ENCODE results near the gene SOX4. TPM values are rescaled to one million over a fixed set of nuclear protein-coding genes. Genes with fewer than 3 reads are reported as not detected.

The SOX4 gene
- total RNA-seq, 4 donors from 2014 or later: 6.2 to 24.7 (median 11.8) TPM

- TF ChIP-seq CTCF (IDR thresholded peaks at IDR 0.05; ENCODE audit: low read depth): no peak
Measured at GRCh38 chr6:21594416-21595281, 1.1 kb downstream of the SOX4 start.

GRCh38 chr6:21595285-21596144 lies 2.0 kb downstream of the SOX4 start:
- TF ChIP-seq CTCF (IDR thresholded peaks at IDR 0.05; ENCODE audit: low read depth): no peak

- no peak for TF ChIP-seq CTCF (IDR thresholded peaks at IDR 0.05; ENCODE audit: low read depth)
Measured at GRCh38 chr6:21596145-21596948, 2.8 kb downstream of the SOX4 start.

- TF ChIP-seq CTCF (IDR thresholded peaks at IDR 0.05; ENCODE audit: low read depth): no peak
Measured at GRCh38 chr6:21596949-21597682, 3.6 kb downstream of the SOX4 start.

GRCh38 chr6:21597801-21598673 lies 4.5 kb downstream of the SOX4 start:
- no peak for TF ChIP-seq CTCF (IDR thresholded peaks at IDR 0.05; ENCODE audit: low read depth)

GRCh38 chr6:21598674-21599023 lies 5.1 kb downstream of the SOX4 start:
- no peak for TF ChIP-seq CTCF (IDR thresholded peaks at IDR 0.05; ENCODE audit: low read depth)
